HAP-1 (cell line): Measurements from ENCODE around the gene DGKH.
A peak's percentile ranks its signal among the peaks of the same experiment; 100 is the strongest.

Experiments used
- DNase-seq, 2 experiments: peaks; one replicate each; pipeline ENCODE4 v3.0.0-alpha.2; 2016 to 2020; ENCODE audit warnings: low spot score in 2 of 2
- H3K27me3 ChIP-seq: fragments of 250-450 bp; sonication (Bioruptor Pico); 2 replicates; pipeline ENCODE4 v1.5.1; 2020; ENCODE audit warnings: low read depth, mild to moderate bottlenecking, moderate library complexity
- H3K36me3 ChIP-seq: fragments of 250-450 bp; sonication (Bioruptor Pico); replicated peaks from 2 replicates; pipeline ENCODE4 v1.5.1; 2020; ENCODE audit warnings: mild to moderate bottlenecking
- H3K4me1 ChIP-seq: fragments of 250-450 bp; sonication (Bioruptor Pico); 2 replicates; pipeline ENCODE4 v1.5.1; 2020; ENCODE audit warnings: mild to moderate bottlenecking
- H3K4me3 ChIP-seq: fragments of 250-450 bp; sonication (Bioruptor Pico); 2 replicates; pipeline ENCODE4 v1.5.1; 2020; ENCODE audit warnings: mild to moderate bottlenecking, moderate library complexity
- H3K9me3 ChIP-seq: fragments of 250-450 bp; sonication (Bioruptor Pico); 2 replicates; pipeline ENCODE4 v1.5.1; 2020; ENCODE audit warnings: mild to moderate bottlenecking, moderate library complexity
- in situ Hi-C: fragments of 300-500 bp; cut with MboI; formaldehyde crosslinking; loops from 3 replicates; pipeline ENCODE4 v1.14.3; 2020; ENCODE audit warnings: low sequenced_read_pairs, inconsistent platforms, mixed read lengths

The DGKH gene

GRCh38 chr13:42048342-42048683, at the start of gene DGKH:
TSS of gene DGKH (plus strand) at chr13:42048648. CDS start at chr13:42048774, 126 bp downstream.
- Histone ChIP-seq H3K27me3 (no peaks in the 10 kb centered on the region), H3K4me1 (peaks cover 32% of the 10 kb centered on the region), H3K9me3 (no peaks in the 10 kb centered on the region), H3K4me3 (peak within 1 kb of the TSS; percentile 76), H3K36me3 (no peaks in the 10 kb centered on the region)
- in situ Hi-C loops, result no loop called here
- DNase-seq, result no peak

GRCh38 chr13:42000846-42001245, 47.6 kb upstream of the DGKH start:
- no peak overlapping the region for H3K4me3 ChIP-seq
- no peaks in the 10 kb centered on the region for H3K9me3 ChIP-seq
- in situ Hi-C loops, result no loop called here
- H3K36me3 ChIP-seq, result no peaks in the 10 kb centered on the region
- peaks cover 6% of the 10 kb centered on the region; the same call in 1 of the 2 replicates for H3K4me1 ChIP-seq
- no peaks in the 10 kb centered on the region for H3K27me3 ChIP-seq
- DNase-seq, result no peak

GRCh38 chr13:42001580-42001979, 46.9 kb upstream of the DGKH start:
- Histone ChIP-seq H3K36me3 (no peaks in the 10 kb centered on the region), H3K4me3 (no peak overlapping the region), H3K9me3 (no peaks in the 10 kb centered on the region), H3K27me3 (no peaks in the 10 kb centered on the region), H3K4me1 (peaks cover 6% of the 10 kb centered on the region; the same call in 1 of the 2 replicates)
- in situ Hi-C loops, result no loop called here
- DNase-seq, result no peak

- no peaks in the 10 kb centered on the region for H3K36me3 ChIP-seq
- H3K9me3 ChIP-seq, result no peaks in the 10 kb centered on the region
- no peak overlapping the region for H3K4me3 ChIP-seq
- no peak for DNase-seq
- H3K27me3 ChIP-seq, result no peaks in the 10 kb centered on the region
- in situ Hi-C loops, result no loop called here
- H3K4me1 ChIP-seq, result peaks cover 6% of the 10 kb centered on the region; the same call in 1 of the 2 replicates
These were observed 46.4 kb upstream of the DGKH start for GRCh38 chr13:42002066-42002465.

GRCh38 chr13:42007844-42008243, 40.6 kb upstream of the DGKH start:
- Histone ChIP-seq H3K4me1 (peaks cover 14% of the 10 kb centered on the region), H3K9me3 (no peaks in the 10 kb centered on the region), H3K4me3 (no peak overlapping the region), H3K36me3 (no peaks in the 10 kb centered on the region), H3K27me3 (no peaks in the 10 kb centered on the region)
- DNase-seq, result no peak
- in situ Hi-C loops, result no loop called here

GRCh38 chr13:42009057-42009456, 39.4 kb upstream of the DGKH start:
- no peak for DNase-seq
- in situ Hi-C loops, result no loop called here
- peaks cover 14% of the 10 kb centered on the region for H3K4me1 ChIP-seq

GRCh38 chr13:42011601-42012350, 36.7 kb upstream of the DGKH start:
- in situ Hi-C loops, result no loop called here
- Histone ChIP-seq H3K4me1 (peaks cover 14% of the 10 kb centered on the region), H3K4me3 (no peak overlapping the region), H3K36me3 (no peaks in the 10 kb centered on the region), H3K27me3 (no peaks in the 10 kb centered on the region), H3K9me3 (no peaks in the 10 kb centered on the region)
- DNase-seq, result peak in 1 of 2 experiments; percentile 41

More at GRCh38 chr13:42009057-42009456, 39.4 kb upstream of the DGKH start:
- no peaks in the 10 kb centered on the region for H3K9me3 ChIP-seq
- H3K4me3 ChIP-seq, result no peak overlapping the region
- no peaks in the 10 kb centered on the region for H3K36me3 ChIP-seq
- no peaks in the 10 kb centered on the region for H3K27me3 ChIP-seq

- Histone ChIP-seq H3K4me1 (peaks cover 10% of the 10 kb centered on the region), H3K9me3 (no peaks in the 10 kb centered on the region), H3K36me3 (no peaks in the 10 kb centered on the region), H3K27me3 (no peaks in the 10 kb centered on the region), H3K4me3 (no peak overlapping the region)
- no peak for DNase-seq
- in situ Hi-C loops, result no loop called here
These were observed 34.3 kb upstream of the DGKH start for GRCh38 chr13:42014119-42014518.

GRCh38 chr13:42017264-42017663, 31.2 kb upstream of the DGKH start:
- H3K9me3 ChIP-seq, result no peaks in the 10 kb centered on the region
- H3K27me3 ChIP-seq, result no peaks in the 10 kb centered on the region
- in situ Hi-C loops, result no loop called here
- no peak overlapping the region for H3K4me3 ChIP-seq
- no peak for DNase-seq
- no peaks in the 10 kb centered on the region for H3K4me1 ChIP-seq
- no peaks in the 10 kb centered on the region for H3K36me3 ChIP-seq

GRCh38 chr13:42021851-42022250, 26.6 kb upstream of the DGKH start:
- Histone ChIP-seq H3K9me3 (no peaks in the 10 kb centered on the region), H3K27me3 (no peaks in the 10 kb centered on the region), H3K4me3 (no peak overlapping the region), H3K36me3 (no peaks in the 10 kb centered on the region), H3K4me1 (peaks cover 2% of the 10 kb centered on the region; the same call in 1 of the 2 replicates)
- in situ Hi-C loops, result no loop called here
- DNase-seq, result no peak

GRCh38 chr13:42022336-42022735, 26.1 kb upstream of the DGKH start:
- Histone ChIP-seq H3K36me3 (no peaks in the 10 kb centered on the region), H3K9me3 (no peaks in the 10 kb centered on the region), H3K4me1 (peaks cover 6% of the 10 kb centered on the region; the same call in 1 of the 2 replicates), H3K27me3 (no peaks in the 10 kb centered on the region), H3K4me3 (no peak overlapping the region)
- no peak for DNase-seq
- in situ Hi-C loops, result no loop called here

GRCh38 chr13:42022796-42023493, 25.5 kb upstream of the DGKH start:
- Histone ChIP-seq H3K4me1 (peaks cover 6% of the 10 kb centered on the region; the same call in 1 of the 2 replicates), H3K9me3 (no peaks in the 10 kb centered on the region), H3K36me3 (no peaks in the 10 kb centered on the region), H3K27me3 (no peaks in the 10 kb centered on the region), H3K4me3 (no peak overlapping the region)
- in situ Hi-C loops, result no loop called here
- DNase-seq, result no peak

- in situ Hi-C loops, result no loop called here
These were observed 21.2 kb upstream of the DGKH start for GRCh38 chr13:42027286-42027685.

GRCh38 chr13:42028113-42028799, 20.2 kb upstream of the DGKH start:
- DNase-seq, result no peak
- Histone ChIP-seq H3K9me3 (no peaks in the 10 kb centered on the region), H3K4me1 (peaks cover 6% of the 10 kb centered on the region; the same call in 1 of the 2 replicates), H3K27me3 (no peaks in the 10 kb centered on the region), H3K36me3 (no peaks in the 10 kb centered on the region), H3K4me3 (no peak overlapping the region)
- in situ Hi-C loops, result no loop called here

More at GRCh38 chr13:42027286-42027685, 21.2 kb upstream of the DGKH start:
- H3K4me3 ChIP-seq, result no peak overlapping the region
- no peaks in the 10 kb centered on the region for H3K27me3 ChIP-seq
- H3K4me1 ChIP-seq, result peaks cover 6% of the 10 kb centered on the region; the same call in 1 of the 2 replicates
- no peak for DNase-seq
- no peaks in the 10 kb centered on the region for H3K36me3 ChIP-seq
- no peaks in the 10 kb centered on the region for H3K9me3 ChIP-seq
